ENCODE measurements around the gene STOML1.
"Not testable (repeated sequence)": the region's sequence is repeated elsewhere in the genome, so short reads cannot be mapped to it uniquely, and the experiment has no call there.

STOML1 gene

GRCh38 chr15:73944161-73945129 is 47.6 kb downstream of the STOML1 start:
- no peak for DNase-seq

DNA sequence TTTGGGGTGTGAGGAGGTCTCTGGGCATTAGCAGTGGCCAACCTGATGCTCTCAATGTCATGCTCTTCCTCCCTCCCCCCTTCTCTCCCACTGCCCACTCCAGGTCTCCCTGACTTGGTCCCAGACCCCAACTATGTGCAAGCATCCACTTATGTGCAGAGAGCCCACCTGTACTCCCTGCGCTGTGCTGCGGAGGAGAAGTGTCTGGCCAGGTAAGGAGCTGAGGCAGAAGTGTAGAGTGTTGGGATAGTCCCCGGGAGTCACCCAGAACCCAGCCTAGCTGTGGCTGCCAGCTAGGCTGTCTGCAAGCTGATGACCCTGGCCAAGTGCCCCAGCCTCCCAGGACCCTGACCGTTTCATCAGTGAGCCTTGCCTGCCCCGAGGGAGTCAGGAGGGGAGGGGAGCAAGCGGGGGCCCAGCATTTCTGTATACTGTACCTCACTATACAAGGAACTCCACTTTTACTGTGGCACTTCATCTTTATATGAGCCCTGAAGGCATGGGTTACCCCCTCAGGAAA is 49.3 kb downstream of the STOML1 start:
- DNase-seq, result no peak

- DNase-seq, result no peak
Observed at GRCh38 chr15:73941871-73942635, 50.0 kb downstream of the STOML1 start.

- DNase-seq, result no peak
Observed at GRCh38 chr15:73941449-73941848, 50.6 kb downstream of the STOML1 start.

GRCh38 chr15:73941044-73941443 is 51.1 kb downstream of the STOML1 start:
- DNase-seq, result no peak

DNA sequence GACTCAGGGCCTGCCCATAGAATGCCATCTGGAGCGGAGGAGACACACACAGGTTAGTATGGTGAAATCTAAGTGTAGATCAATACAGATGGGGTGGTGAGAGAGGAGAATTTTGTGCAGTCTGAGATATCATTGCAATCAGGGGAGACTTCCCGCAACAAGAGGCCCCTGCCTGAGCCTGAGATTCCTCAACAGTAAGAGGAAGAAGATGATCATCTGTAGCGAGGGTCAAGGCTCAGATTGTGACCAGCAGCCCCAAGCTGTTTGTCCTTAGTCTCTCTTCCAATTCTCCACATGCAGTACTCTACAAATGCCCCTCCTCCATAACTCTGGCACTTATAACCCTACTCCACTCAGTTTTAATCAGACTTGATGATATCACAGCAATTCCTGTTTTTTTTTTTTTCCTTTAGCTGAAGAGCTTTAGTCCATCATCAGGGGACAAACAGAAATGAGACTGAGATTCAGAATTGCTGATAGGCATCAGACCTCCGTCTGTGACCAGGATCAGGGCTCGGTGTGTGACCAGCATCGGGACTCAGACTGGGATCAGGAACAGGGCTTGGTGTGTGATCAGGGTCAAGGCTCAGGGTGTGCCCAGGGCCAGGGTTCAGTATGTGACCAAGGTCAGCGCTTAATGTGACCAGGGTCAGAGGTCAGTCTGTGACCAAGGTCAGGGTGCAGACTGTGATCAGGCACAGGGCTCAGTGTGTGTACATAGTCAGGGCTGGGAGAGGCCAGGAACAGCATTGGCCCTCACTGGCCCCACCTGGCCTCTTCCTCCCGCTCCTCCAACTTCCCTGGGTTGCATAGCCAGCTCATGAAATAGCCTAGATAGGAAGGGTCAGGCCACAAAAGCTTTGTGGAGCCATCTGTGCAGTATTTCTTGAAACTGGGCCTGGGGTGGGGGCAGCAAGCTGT is 51.8 kb downstream of the STOML1 start:
- no peak for DNase-seq

GRCh38 chr15:73939138-73939537 is 53.0 kb downstream of the STOML1 start:
- no peak for DNase-seq

- not testable (repeated sequence) for DNase-seq
Observed at GRCh38 chr15:73938516-73938915, 53.6 kb downstream of the STOML1 start.

GRCh38 chr15:73937726-73938125 is 54.4 kb downstream of the STOML1 start:
- DNase-seq, result no peak

- no peak for DNase-seq
Observed at GRCh38 chr15:73937296-73937695, 54.8 kb downstream of the STOML1 start.

- DNase-seq, result no peak
Observed at GRCh38 chr15:73936588-73937290, 55.4 kb downstream of the STOML1 start.

DNA sequence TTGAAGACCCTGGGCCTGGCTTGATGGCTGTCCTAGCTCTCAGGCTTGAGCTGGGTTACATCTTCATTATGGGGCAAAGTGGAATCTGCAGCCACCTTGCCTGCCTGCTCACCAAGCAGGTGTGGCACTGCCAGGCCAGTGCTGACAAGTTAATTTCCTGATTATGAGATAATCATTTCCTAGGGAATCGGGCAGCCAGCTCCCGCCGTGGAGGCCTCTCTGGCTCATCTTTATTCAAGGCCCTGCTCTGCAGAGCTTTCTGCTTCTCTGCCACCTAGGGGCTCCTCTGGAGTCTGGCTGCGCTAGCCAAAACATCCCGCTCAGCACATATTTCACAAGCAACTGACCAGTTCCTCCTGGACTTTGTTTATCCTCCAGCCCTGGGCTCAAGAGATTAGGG is 55.9 kb downstream of the STOML1 start:
- no peak for DNase-seq

DNA sequence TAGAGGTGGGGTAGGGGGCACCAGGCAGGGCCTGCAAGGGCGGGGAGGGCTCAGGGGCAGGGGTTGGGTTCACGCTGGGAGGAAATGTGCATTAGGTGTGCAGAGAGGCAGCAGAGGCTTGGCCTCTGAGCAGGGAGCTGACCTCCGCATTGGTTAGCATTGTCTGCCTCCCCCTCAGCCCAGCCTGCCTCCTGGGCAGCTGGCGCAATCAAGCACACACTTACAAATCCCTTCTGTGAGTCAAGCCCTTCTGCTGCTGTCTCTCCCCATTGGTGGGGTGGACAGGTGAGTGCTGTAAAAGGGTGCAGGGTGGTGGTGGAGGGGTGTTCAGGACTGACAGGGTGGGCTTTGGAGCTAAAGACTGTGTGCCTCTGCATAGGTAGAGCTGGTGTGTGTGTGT is 56.5 kb downstream of the STOML1 start:
- DNase-seq, result no peak

GRCh38 chr15:73934281-73934680 is 57.8 kb downstream of the STOML1 start:
- no peak for DNase-seq

DNA sequence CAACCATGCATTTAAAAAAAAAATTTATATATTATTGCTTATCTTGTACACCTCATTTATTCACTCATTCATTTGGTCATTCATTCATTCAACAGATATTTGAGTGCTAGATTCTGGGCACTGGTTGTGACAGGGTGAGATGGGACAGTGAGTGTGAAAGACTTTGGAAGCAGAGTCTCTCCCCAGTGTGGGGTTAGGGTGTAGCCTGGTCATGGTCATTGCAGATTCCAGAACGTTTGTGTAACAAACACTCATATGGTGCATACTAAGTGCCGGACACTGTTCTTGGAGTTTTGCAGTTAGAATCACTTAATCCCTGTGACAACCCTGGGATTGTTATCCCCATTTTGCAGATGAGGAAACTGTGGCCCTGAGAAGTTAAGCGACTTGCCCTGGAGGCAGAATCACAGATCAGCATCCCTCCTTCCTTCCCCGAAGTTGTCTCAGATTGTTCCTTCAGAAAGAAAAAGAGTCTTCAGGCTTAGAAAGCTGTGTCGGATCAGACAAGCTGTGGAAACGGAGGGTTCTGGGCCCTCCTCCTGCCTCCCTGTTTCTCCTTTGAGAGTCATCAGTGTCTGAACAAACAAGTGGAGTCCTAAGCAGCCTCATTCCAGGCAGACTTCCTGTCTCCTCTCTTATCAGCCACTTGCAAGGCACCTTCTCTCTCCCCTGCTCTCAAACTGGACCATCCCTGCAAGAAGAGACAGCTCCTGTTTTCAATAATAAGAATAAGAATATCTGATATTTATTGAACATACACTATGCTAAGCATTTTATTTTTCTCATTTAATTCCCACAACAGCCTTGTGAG is 59.5 kb downstream of the STOML1 start:
- no peak for DNase-seq

DNA sequence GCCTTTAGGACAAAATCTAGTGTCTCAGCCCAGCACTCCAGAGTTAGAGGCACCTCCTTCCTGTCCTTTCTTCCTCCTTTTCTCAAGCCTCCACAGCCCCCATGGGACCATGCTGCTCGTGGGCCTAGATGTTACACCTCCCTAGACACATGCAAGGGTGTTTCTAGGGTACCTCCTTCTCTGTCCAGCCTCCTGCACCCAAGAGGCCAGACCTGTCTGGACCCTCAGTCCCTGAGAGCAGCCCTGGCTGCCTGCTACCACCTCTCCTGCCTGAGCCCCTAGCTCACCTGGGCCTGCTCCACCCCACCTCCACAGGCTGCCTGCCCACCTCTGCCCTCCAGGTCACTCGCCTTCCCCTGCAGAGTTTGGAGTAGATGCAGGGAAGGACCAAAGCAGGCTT is 60.7 kb downstream of the STOML1 start:
- no peak for DNase-seq

- DNase-seq, result no peak
Observed at GRCh38 chr15:73930790-73931281, 61.3 kb downstream of the STOML1 start.

- no peak for DNase-seq
Observed at GRCh38 chr15:73930371-73930770, 61.7 kb downstream of the STOML1 start.

DNA sequence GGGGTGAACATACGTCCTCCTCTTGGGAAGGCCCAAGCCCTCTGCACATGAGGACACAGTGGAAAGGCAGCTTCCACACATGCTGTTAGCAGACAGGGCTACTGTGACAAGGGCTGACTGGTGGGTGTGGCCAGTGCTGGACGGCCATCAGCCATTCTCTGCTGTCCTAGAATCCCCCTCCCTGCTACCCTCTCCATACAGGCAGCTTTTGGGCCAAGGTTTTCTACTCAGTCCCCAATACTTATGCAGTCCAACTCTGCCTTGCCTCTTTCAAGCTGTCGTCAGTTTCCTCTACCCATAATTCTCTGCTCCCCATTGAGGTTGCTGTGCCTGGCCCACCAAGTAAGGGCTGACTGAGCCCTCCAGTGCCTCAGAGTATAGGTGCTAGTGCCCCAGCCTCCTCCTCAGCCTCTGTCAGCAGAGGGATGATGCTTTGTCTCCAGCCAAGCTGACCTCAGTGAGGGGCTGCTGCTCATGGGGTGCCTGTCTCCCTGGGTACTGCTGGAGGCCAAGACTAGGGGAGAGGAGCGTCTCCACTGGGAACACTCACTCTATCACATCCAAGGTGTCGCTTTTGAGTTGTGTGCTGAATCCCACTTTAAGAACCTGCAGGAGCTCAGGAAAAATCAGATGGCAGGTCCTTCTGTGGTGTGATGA is 63.0 kb downstream of the STOML1 start:
- no peak for DNase-seq
